Hematopoietic multipotent progenitor cell treated with erythropoietin and hydrocortisone succinate and interleukin-3 and kit ligand, for 15 days (in vitro differentiated cells): ENCODE results near the gene TMEM86A.
A peak's percentile ranks its signal among the peaks of the same experiment; 100 is the strongest.
"Not testable (repeated sequence)": the region's sequence is repeated elsewhere in the genome, so short reads cannot be mapped to it uniquely, and the experiment has no call there.

Experiments
- DNase-seq: peaks from one replicate; pipeline ENCODE4 v3.0.0-alpha.2; 2015; ENCODE audit warnings: low spot score

Gene TMEM86A

GRCh38 chr11:18698341-18699268 is at the start of gene TMEM86A:
TMEM86A (plus strand) TSS chr11:18698779; CDS start chr11:18698887, 108 bp downstream.
- peak; percentile 76 for DNase-seq

- no peak for DNase-seq
Observed at GRCh38 chr11:18650353-18650752, 48.2 kb upstream of the TMEM86A start.

- DNase-seq: peak; percentile 68
Observed at GRCh38 chr11:18650859-18651557, 47.6 kb upstream of the TMEM86A start.

- DNase-seq: no peak
Observed at GRCh38 chr11:18657673-18658072, 40.9 kb upstream of the TMEM86A start.

GRCh38 chr11:18665353-18665872 is 33.2 kb upstream of the TMEM86A start:
- not testable (repeated sequence) for DNase-seq

GRCh38 chr11:18668131-18668530 is 30.4 kb upstream of the TMEM86A start:
- no peak for DNase-seq

GRCh38 chr11:18669219-18669596 is 29.4 kb upstream of the TMEM86A start:
- DNase-seq: no peak

GRCh38 chr11:18669711-18670110 is 28.9 kb upstream of the TMEM86A start:
- DNase-seq: no peak

- DNase-seq: no peak
Observed at GRCh38 chr11:18671246-18671645, 27.3 kb upstream of the TMEM86A start.

GRCh38 chr11:18672209-18672608 is 26.4 kb upstream of the TMEM86A start:
- DNase-seq: not testable (repeated sequence)

- DNase-seq: no peak
Observed at GRCh38 chr11:18676803-18677202, 21.8 kb upstream of the TMEM86A start.

GRCh38 chr11:18677560-18677959 is 21.0 kb upstream of the TMEM86A start:
- DNase-seq: no peak

GRCh38 chr11:18681949-18682348 is 16.6 kb upstream of the TMEM86A start:
- not testable (repeated sequence) for DNase-seq

- no peak for DNase-seq
Observed at GRCh38 chr11:18682466-18682865, 16.1 kb upstream of the TMEM86A start.

- no peak for DNase-seq
Observed at GRCh38 chr11:18684267-18684666, 14.3 kb upstream of the TMEM86A start.

- DNase-seq: not testable (repeated sequence)
Observed at GRCh38 chr11:18691467-18692140, 7.0 kb upstream of the TMEM86A start.

GRCh38 chr11:18692941-18693760 is 5.4 kb upstream of the TMEM86A start:
- no peak for DNase-seq

- DNase-seq: no peak
Observed at GRCh38 chr11:18696638-18697225, 1.8 kb upstream of the TMEM86A start.

- DNase-seq: no peak
Observed at GRCh38 chr11:18697576-18697975, 1.0 kb upstream of the TMEM86A start.

- no peak for DNase-seq
Observed at GRCh38 chr11:18699269-18699596, 654 bp downstream of the TMEM86A start.

GRCh38 chr11:18699848-18700261 is 1.3 kb downstream of the TMEM86A start:
- no peak for DNase-seq
